T-cell (primary cell): Measurements from ENCODE around the gene CFAP157. TPM values are rescaled to one million over a fixed set of nuclear protein-coding genes. Genes with fewer than 3 reads are reported as not detected.

Source experiments
- ATAC-seq, 4 experiments: fragments of 200-7000 bp in 3 of 4; fragments of 150-1000 bp in 1 of 4; cut with Tn5 transposase; replicated peaks in 1 of 4; 1 replicate in 3 of 4; 2 replicates in 1 of 4; pipeline ENCODE4 v1.10.0; 2021; ENCODE audit warnings: moderate library complexity in 3 of 4, mild to moderate bottlenecking in 2 of 4, moderate number of reproducible peaks in 1 of 4
- CTCF ChIA-PET, 2 donors: fragments of 300-600 bp; sonication (Branson Sonifier 250); formaldehyde crosslinking; loops; one replicate each; lab custom pipeline; 2022; ENCODE audit warnings: antibody characterized with exemption in 2 of 2; lab: Charles Lee
- POLR2A ChIA-PET, 2 donors: fragments of 300-600 bp; sonication (Branson Sonifier 250); formaldehyde crosslinking; loops; one replicate each; lab custom pipeline; 2022; ENCODE audit warnings: antibody characterized with exemption in 2 of 2; lab: Charles Lee
- DNase-seq, 35 experiments: peaks; one replicate each; pipeline versions ENCODE4 v3.0.0 to v3.0.0-alpha.2; 2013 to 2023
- H3K27ac ChIP-seq: one replicate; pipeline ENCODE4 v1.5.1; 2013; ENCODE audit warnings: low read length
- H3K27me3 ChIP-seq, 2 experiments: replicated peaks in 1 of 2; 1 replicate in 1 of 2; 2 replicates in 1 of 2; pipeline versions ENCODE4 v1.6.1 to v1.7.0; 2013; ENCODE audit warnings: low read length in 1 of 2, mixed read lengths in 1 of 2; ENCODE audit not compliant: control insufficient read depth in 2 of 2, insufficient read depth in 2 of 2; ENCODE audit errors: extremely low read depth in 1 of 2
- H3K36me3 ChIP-seq, 2 donors: 1 replicate in 1 of 2; 2 replicates in 1 of 2; pipeline versions ENCODE4 v1.6.1 to v1.7.0; 2013; ENCODE audit warnings: low read length in 1 of 2; ENCODE audit not compliant: control insufficient read depth in 2 of 2, insufficient read depth in 1 of 2; ENCODE audit errors: extremely low read depth in 1 of 2
- H3K4me1 ChIP-seq, 2 experiments: 1 replicate in 1 of 2; 2 replicates in 1 of 2; pipeline versions ENCODE4 v1.6.1 to v1.7.0; 2013; ENCODE audit warnings: low read length in 2 of 2, mixed read lengths in 1 of 2; ENCODE audit not compliant: insufficient read depth in 2 of 2, control insufficient read depth in 1 of 2; ENCODE audit errors: extremely low read depth in 1 of 2
- H3K4me3 ChIP-seq, 2 donors: 1 replicate in 1 of 2; 2 replicates in 1 of 2; pipeline versions ENCODE4 v1.5.1 to v1.7.0; 2013; ENCODE audit warnings: mild to moderate bottlenecking in 2 of 2, low read length in 1 of 2, moderate library complexity in 1 of 2; ENCODE audit not compliant: control insufficient read depth in 1 of 2; ENCODE audit errors: extremely low read depth in 1 of 2
- H3K9me3 ChIP-seq: 2 replicates; pipeline ENCODE4 v1.7.0; 2013
- H3K27ac Mint-ChIP-seq, 2 donors: one replicate each; pipeline ENCODE4 v1.8.0; 2020 to 2021; ENCODE audit warnings: mild to moderate bottlenecking in 2 of 2, mixed read lengths in 2 of 2
- H3K27me3 Mint-ChIP-seq, 2 donors: one replicate each; pipeline ENCODE4 v1.8.0; 2021 to 2022; ENCODE audit warnings: mixed read lengths in 2 of 2
- H3K36me3 Mint-ChIP-seq: one replicate; pipeline ENCODE4 v1.8.0; 2021; ENCODE audit warnings: mixed read lengths
- H3K4me1 Mint-ChIP-seq, 3 donors: one replicate each; pipeline ENCODE4 v1.8.0; 2020 to 2022; ENCODE audit warnings: mixed read lengths in 3 of 3, mild to moderate bottlenecking in 1 of 3
- H3K4me3 Mint-ChIP-seq, 3 donors: one replicate each; pipeline ENCODE4 v1.8.0; 2020 to 2022; ENCODE audit warnings: mild to moderate bottlenecking in 3 of 3, mixed read lengths in 3 of 3, moderate library complexity in 3 of 3
- H3K9me3 Mint-ChIP-seq, 3 donors: one replicate each; pipeline ENCODE4 v1.8.0; 2020 to 2022; ENCODE audit warnings: mixed read lengths in 3 of 3
- WGBS: methylation state at CpG from one replicate; pipeline ENCODE4 v1.1.5; 2013; ENCODE audit warnings: missing lambda C conversion rate; ENCODE audit not compliant: insufficient coverage; 5-methylcytosine and 5-hydroxymethylcytosine counted together
- total RNA-seq, 35 experiments: library from RNA in 6 of 35; stranded (reverse) in 6 of 35; fragments of 120-200 nt in 1 of 35; gene quantifications; one replicate each; pipeline versions ENCODE4 v1.2.1 to v1.2.4 and lab custom pipeline; 2013 to 2026

CFAP157 gene
- total RNA-seq, 5 donors from 2014 or later (not counting 1 experiment from before 2014, with no cell fraction given), result 0.13 to 0.44 (median 0.40) TPM; not detected in 2

- H3K4me1 Mint-ChIP-seq, result peaks cover 28 to 45% (median 39%) of the 10 kb centered on the region in 3 donors
- ChIA-PET CTCF (interaction anchor here in 1 of 2 donors (0.6 to 2.3 kb wide), 4 partner anchors 18 to 191 kb away, joined by 3 to 20 read pairs (median 4); partner anchors contain the start of gene TOR2A), POLR2A (no interaction called here)
- peaks cover 0 to 4% of the 10 kb centered on the region in 2 donors for H3K36me3 ChIP-seq
- WGBS, result 79% methylated on average over 4 of the region's 9 CpGs
- H3K4me3 Mint-ChIP-seq, result peak overlapping the region; percentile 94 to 98 (median 98)
- H3K9me3 Mint-ChIP-seq, result no peaks in the 10 kb centered on the region
- H3K27ac ChIP-seq, result peak overlapping the region; percentile 75
- no peaks in the 10 kb centered on the region for H3K27me3 ChIP-seq
- no peaks in the 10 kb centered on the region for H3K27me3 Mint-ChIP-seq
- no peaks in the 10 kb centered on the region for H3K9me3 ChIP-seq
- no peak overlapping the region for H3K4me3 ChIP-seq
- no peaks in the 10 kb centered on the region for H3K36me3 Mint-ChIP-seq
- DNase-seq (no peak), ATAC-seq (no peak)
- H3K27ac Mint-ChIP-seq, result peak overlapping the region; percentile 91 to 95
- H3K4me1 ChIP-seq, result peaks cover 8 to 69% of the 10 kb centered on the region in 2 experiments
Measured at GRCh38 chr9:127716412-127716811, 9.6 kb downstream of the CFAP157 start.

- H3K36me3 Mint-ChIP-seq, result no peaks in the 10 kb centered on the region
- H3K27me3 Mint-ChIP-seq, result no peaks in the 10 kb centered on the region
- H3K9me3 Mint-ChIP-seq, result no peaks in the 10 kb centered on the region
- H3K27ac Mint-ChIP-seq, result no peak overlapping the region
- H3K4me1 ChIP-seq, result peaks cover 8 to 77% of the 10 kb centered on the region in 2 experiments
- peaks cover 26 to 45% (median 40%) of the 10 kb centered on the region in 3 donors for H3K4me1 Mint-ChIP-seq
- H3K36me3 ChIP-seq, result no peaks in the 10 kb centered on the region
- DNase-seq (no peak), ATAC-seq (no peak)
- no peak overlapping the region for H3K27ac ChIP-seq
- 100% methylated on average over 2 of the region's 5 CpGs for WGBS
- no peaks in the 10 kb centered on the region for H3K9me3 ChIP-seq
- POLR2A ChIA-PET, result no interaction called here
- no peak overlapping the region for H3K4me3 ChIP-seq
- CTCF ChIA-PET, result no interaction called here
- H3K4me3 Mint-ChIP-seq, result peak overlapping the region in 2 of 3 donors; percentile 13 to 31
- H3K27me3 ChIP-seq, result no peaks in the 10 kb centered on the region
Measured at GRCh38 chr9:127717766-127718165, 11.0 kb downstream of the CFAP157 start.

- ChIA-PET POLR2A (no interaction called here), CTCF (interaction anchor here in 1 of 2 donors (0.6 kb wide), 1 partner anchor 17 kb away, joined by 3 read pairs; no protein-coding TSS in a partner anchor)
- Histone ChIP-seq H3K4me3 (peak overlapping the region in 1 of 2 donors; percentile 27), H3K4me1 (peaks cover 4 to 73% of the 10 kb centered on the region in 2 experiments), H3K36me3 (no peaks in the 10 kb centered on the region), H3K9me3 (no peaks in the 10 kb centered on the region), H3K27ac (peak overlapping the region; percentile 58), H3K27me3 (peaks cover 0 to 5% of the 10 kb centered on the region in 2 experiments)
- Mint-ChIP-seq H3K27ac (peak overlapping the region; percentile 83 to 93), H3K4me3 (peak overlapping the region; percentile 2 to 68 (median 51)), H3K9me3 (no peaks in the 10 kb centered on the region), H3K36me3 (no peaks in the 10 kb centered on the region), H3K27me3 (no peaks in the 10 kb centered on the region), H3K4me1 (peaks cover 22 to 40% (median 39%) of the 10 kb centered on the region in 3 donors)
- DNase-seq, result peak in 25 of 35 experiments; percentile 12 to 59 (median 32)
- peak in 2 of 4 experiments; percentile 15 to 36 for ATAC-seq
- 46% methylated on average over 10 of the region's 12 CpGs for WGBS
Measured at GRCh38 chr9:127720031-127720864, 13.5 kb downstream of the CFAP157 start.

GRCh38 chr9:127720865-127721227 is 14.1 kb downstream of the CFAP157 start:
- POLR2A ChIA-PET, result no interaction called here

GRCh38 chr9:127721391-127721821 is 14.6 kb downstream of the CFAP157 start:
- H3K36me3 ChIP-seq, result no peaks in the 10 kb centered on the region
- ATAC-seq (peak in 2 of 4 experiments; percentile 20 to 30), DNase-seq (peak in 3 of 35 experiments; percentile 19 to 30 (median 21))
- ChIA-PET POLR2A (interaction anchor here in 1 of 2 donors (0.6 kb wide), 1 partner anchor 1025 kb away, joined by 3 read pairs; no protein-coding TSS in a partner anchor), CTCF (interaction anchor here in 1 of 2 donors (0.5 kb wide), 1 partner anchor 54 kb away, joined by 8 read pairs; no protein-coding TSS in a partner anchor)
- Mint-ChIP-seq H3K4me3 (peak overlapping the region in 2 of 3 donors; percentile 47 to 68), H3K27ac (peak overlapping the region; percentile 74 to 84), H3K36me3 (no peaks in the 10 kb centered on the region), H3K27me3 (no peaks in the 10 kb centered on the region), H3K4me1 (peaks cover 14 to 31% (median 28%) of the 10 kb centered on the region in 3 donors), H3K9me3 (no peaks in the 10 kb centered on the region)
- H3K4me1 ChIP-seq, result peaks cover 2 to 67% of the 10 kb centered on the region in 2 experiments
- peak overlapping the region in 1 of 2 donors; percentile 37 for H3K4me3 ChIP-seq
- WGBS, result 59% methylated on average over 9 of the region's 11 CpGs
- H3K9me3 ChIP-seq, result no peaks in the 10 kb centered on the region
- H3K27me3 ChIP-seq, result peaks cover 0 to 5% of the 10 kb centered on the region in 2 experiments
- H3K27ac ChIP-seq, result peak overlapping the region; percentile 58

More at GRCh38 chr9:127720865-127721227, 14.1 kb downstream of the CFAP157 start:
- Mint-ChIP-seq H3K9me3 (no peaks in the 10 kb centered on the region), H3K27ac (peak overlapping the region; percentile 74 to 78), H3K4me3 (peak overlapping the region in 1 of 3 donors; percentile 68), H3K36me3 (no peaks in the 10 kb centered on the region), H3K27me3 (no peaks in the 10 kb centered on the region), H3K4me1 (peaks cover 19 to 36% (median 33%) of the 10 kb centered on the region in 3 donors)
- Histone ChIP-seq H3K4me1 (peaks cover 4 to 72% of the 10 kb centered on the region in 2 experiments), H3K9me3 (no peaks in the 10 kb centered on the region), H3K27me3 (peaks cover 0 to 5% of the 10 kb centered on the region in 2 experiments), H3K36me3 (no peaks in the 10 kb centered on the region), H3K27ac (peak overlapping the region; percentile 58), H3K4me3 (peak overlapping the region in 1 of 2 donors; percentile 37)
- CTCF ChIA-PET, result interaction anchor here in 1 of 2 donors (0.6 kb wide), 1 partner anchor 17 kb away, joined by 3 read pairs; no protein-coding TSS in a partner anchor
- ATAC-seq (no peak), DNase-seq (no peak)
